Gastroesophageal sphincter (tissue), 4 donors: ENCODE data around the gene RASL11A. TPM values are rescaled to one million over a fixed set of nuclear protein-coding genes. Genes with fewer than 3 reads are reported as not detected.
A peak's percentile ranks its signal among the peaks of the same experiment; 100 is the strongest.

Experiments
- ATAC-seq: fragments of 150-250 bp; one replicate; pipeline ENCODE4 v1.9.1; 2016; ENCODE audit warnings: mild to moderate bottlenecking, moderate library complexity
- H3K27ac ChIP-seq, 4 donors: fragments of 200-600 bp; sonication (generic) in 3 of 4; 1 replicate in 3 of 4; 2 replicates in 1 of 4; pipeline ENCODE4 v1.5.1; 2016 to 2019
- H3K27me3 ChIP-seq: fragments of 200-600 bp; sonication (generic); one replicate; pipeline ENCODE4 v1.5.1; 2019
- H3K36me3 ChIP-seq, 2 donors: fragments of 200-600 bp; sonication (generic); one replicate each; pipeline ENCODE4 v1.5.1; 2019; ENCODE audit warnings: control low read depth in 1 of 2
- H3K4me1 ChIP-seq, 3 donors: fragments of 200-600 bp; sonication (generic); 1 replicate in 2 of 3; 2 replicates in 1 of 3; pipeline ENCODE4 v1.5.1; 2016 to 2019; ENCODE audit warnings: control low read depth in 2 of 3
- H3K4me3 ChIP-seq, 2 donors: fragments of 200-600 bp; sonication (generic); one replicate each; pipeline ENCODE4 v1.5.1; 2019; ENCODE audit warnings: mild to moderate bottlenecking in 1 of 2, moderate library complexity in 1 of 2
- H3K9me3 ChIP-seq, 3 donors: fragments of 200-600 bp; sonication (generic); one replicate each; pipeline ENCODE4 v1.5.1; 2017 to 2019; ENCODE audit warnings: control low read depth in 2 of 3
- EP300 ChIP-seq: sonication (generic); formaldehyde crosslinking; IDR thresholded peaks from one replicate; pipeline ENCODE4 v1.6.1; 2017; ENCODE audit warnings: antibody characterized with exemption, mild to moderate bottlenecking
- POLR2A ChIP-seq, 2 donors: fragments of 450-650 bp; IDR thresholded peaks; one replicate each; pipeline ENCODE4 v1.6.1; 2017; ENCODE audit warnings: antibody characterized with exemption in 2 of 2, mild to moderate bottlenecking in 2 of 2, moderate library complexity in 1 of 2
- POLR2AphosphoS5 ChIP-seq: sonication (generic); formaldehyde crosslinking; IDR thresholded peaks from one replicate; pipeline ENCODE4 v1.6.1; 2017; ENCODE audit warnings: antibody characterized with exemption
- WGBS, 2 donors: methylation state at CpG; one replicate each; pipeline ENCODE4 v1.1.5; 2018; ENCODE audit warnings: low coverage in 1 of 2; 5-methylcytosine and 5-hydroxymethylcytosine counted together
- total RNA-seq, 4 donors: library from RNA; depleted of rRNA; stranded (reverse); fragments of >200 nt; gene quantifications; one replicate each; pipeline ENCODE4 v1.1.0, GENCODE V29; 2016
- TF ChIP-seq, protein P1 (sequence below), 4 experiments: fragments of 200-600 bp in 2 of 4; fragments of 450-650 bp in 2 of 4; sonication (generic) in 1 of 4; IDR thresholded peaks; one replicate each; pipeline ENCODE4 v1.5.1; 2017 to 2019; ENCODE audit warnings: antibody characterized with exemption in 4 of 4, mild to moderate bottlenecking in 2 of 4, moderate library complexity in 2 of 4

RASL11A gene
- total RNA-seq, 4 donors from 2014 or later, result 12.8 to 53.6 (median 35.4) TPM

- TF ChIP-seq EP300 (no peak), POLR2A (IDR thresholded peaks at IDR 0.05) (no peak), POLR2AphosphoS5 (no peak)
- TF ChIP-seq, protein P1, sequence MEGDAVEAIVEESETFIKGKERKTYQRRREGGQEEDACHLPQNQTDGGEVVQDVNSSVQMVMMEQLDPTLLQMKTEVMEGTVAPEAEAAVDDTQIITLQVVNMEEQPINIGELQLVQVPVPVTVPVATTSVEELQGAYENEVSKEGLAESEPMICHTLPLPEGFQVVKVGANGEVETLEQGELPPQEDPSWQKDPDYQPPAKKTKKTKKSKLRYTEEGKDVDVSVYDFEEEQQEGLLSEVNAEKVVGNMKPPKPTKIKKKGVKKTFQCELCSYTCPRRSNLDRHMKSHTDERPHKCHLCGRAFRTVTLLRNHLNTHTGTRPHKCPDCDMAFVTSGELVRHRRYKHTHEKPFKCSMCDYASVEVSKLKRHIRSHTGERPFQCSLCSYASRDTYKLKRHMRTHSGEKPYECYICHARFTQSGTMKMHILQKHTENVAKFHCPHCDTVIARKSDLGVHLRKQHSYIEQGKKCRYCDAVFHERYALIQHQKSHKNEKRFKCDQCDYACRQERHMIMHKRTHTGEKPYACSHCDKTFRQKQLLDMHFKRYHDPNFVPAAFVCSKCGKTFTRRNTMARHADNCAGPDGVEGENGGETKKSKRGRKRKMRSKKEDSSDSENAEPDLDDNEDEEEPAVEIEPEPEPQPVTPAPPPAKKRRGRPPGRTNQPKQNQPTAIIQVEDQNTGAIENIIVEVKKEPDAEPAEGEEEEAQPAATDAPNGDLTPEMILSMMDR (IDR thresholded peaks at IDR 0.05), result no peak
- no peaks in the 10 kb centered on the region for H3K36me3 ChIP-seq
- no peak overlapping the region for H3K27ac ChIP-seq
- H3K4me1 ChIP-seq, result no peaks in the 10 kb centered on the region
- H3K27me3 ChIP-seq, result no peaks in the 10 kb centered on the region
- ATAC-seq, result no peak
- peaks cover 0 to 4% (median 0%) of the 10 kb centered on the region in 3 donors for H3K9me3 ChIP-seq
- 80 to 87% methylated on average over 5 of the region's 5 CpGs for WGBS, 2 donors
- H3K4me3 ChIP-seq, result no peak overlapping the region
These were observed 36.7 kb upstream of the RASL11A start for GRCh38 chr13:27233964-27234363.

- Histone ChIP-seq H3K9me3 (peaks cover 0 to 4% (median 0%) of the 10 kb centered on the region in 3 donors), H3K4me3 (no peak overlapping the region), H3K27ac (no peak overlapping the region), H3K4me1 (no peaks in the 10 kb centered on the region), H3K27me3 (no peaks in the 10 kb centered on the region), H3K36me3 (no peaks in the 10 kb centered on the region)
- no peak for ATAC-seq
- 36 to 43% methylated on average over 2 of the region's 2 CpGs for whole genome bisulfite sequencing, 2 donors
- TF ChIP-seq POLR2A (IDR thresholded peaks at IDR 0.05), result no peak
- TF ChIP-seq, protein P1 (IDR thresholded peaks at IDR 0.05), result no peak
- TF ChIP-seq POLR2AphosphoS5, result no peak
- TF ChIP-seq EP300, result no peak
These were observed 34.2 kb upstream of the RASL11A start for GRCh38 chr13:27236478-27236877.

DNA sequence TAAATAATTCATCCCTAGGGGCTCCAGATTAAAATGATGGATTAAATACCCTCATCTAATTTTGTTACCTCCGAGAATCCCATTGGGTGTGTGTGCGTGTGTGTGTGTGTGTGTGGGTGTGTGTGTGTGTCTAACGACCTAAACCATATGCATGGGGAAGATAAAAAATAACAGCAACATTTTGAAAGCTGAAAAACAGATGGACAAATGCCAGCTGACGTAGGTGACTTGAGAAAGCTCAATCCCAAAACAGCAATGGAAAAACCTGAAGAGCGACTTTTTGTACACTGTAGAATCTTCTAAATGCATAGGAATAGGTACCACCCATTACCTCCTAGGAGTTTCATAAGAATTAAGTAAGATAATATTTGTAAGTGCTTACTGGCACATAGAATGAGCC is 27.9 kb upstream of the RASL11A start:
- Histone ChIP-seq H3K4me3 (no peak overlapping the region), H3K27ac (no peak overlapping the region), H3K9me3 (no peaks in the 10 kb centered on the region), H3K4me1 (no peaks in the 10 kb centered on the region), H3K27me3 (no peaks in the 10 kb centered on the region), H3K36me3 (no peaks in the 10 kb centered on the region)
- 88 to 92% methylated on average over 4 to 5 of the region's 5 CpGs for WGBS, 2 donors
- no peak for TF ChIP-seq EP300
- no peak for TF ChIP-seq POLR2AphosphoS5
- TF ChIP-seq, protein P1 (IDR thresholded peaks at IDR 0.05), result no peak
- no peak for TF ChIP-seq POLR2A (IDR thresholded peaks at IDR 0.05)
- ATAC-seq, result no peak

DNA sequence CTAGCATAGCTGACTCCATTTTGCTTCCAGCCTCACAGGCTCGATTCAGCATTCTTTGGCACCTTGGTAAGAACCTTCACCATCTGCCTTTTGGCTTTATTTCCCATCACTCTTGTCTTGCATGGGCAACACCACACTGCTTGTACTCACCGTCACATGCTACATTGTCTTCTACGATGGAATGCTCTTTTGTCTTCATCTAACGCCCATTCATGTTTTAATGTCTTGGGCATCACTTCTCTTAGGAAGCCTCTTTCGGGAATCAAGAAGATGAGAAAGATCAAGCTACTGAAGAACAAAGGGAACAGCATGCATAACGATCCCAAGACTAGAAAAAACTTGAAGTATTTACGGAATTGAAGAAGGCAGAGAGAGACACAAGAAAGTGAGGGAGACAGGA is 25.0 kb upstream of the RASL11A start:
- Histone ChIP-seq H3K27me3 (no peaks in the 10 kb centered on the region), H3K4me1 (peaks cover 0 to 10% (median 3%) of the 10 kb centered on the region in 3 donors), H3K27ac (no peak overlapping the region), H3K4me3 (no peak overlapping the region), H3K9me3 (no peaks in the 10 kb centered on the region), H3K36me3 (peaks cover 0 to 4% of the 10 kb centered on the region in 2 donors)
- ATAC-seq, result no peak
- TF ChIP-seq POLR2AphosphoS5, result no peak
- TF ChIP-seq POLR2A (IDR thresholded peaks at IDR 0.05), result no peak
- TF ChIP-seq, protein P1 (IDR thresholded peaks at IDR 0.05), result no peak
- no peak for TF ChIP-seq EP300
- WGBS, 2 donors, result 67 to 79% methylated on average over 2 to 6 of the region's 7 CpGs

GRCh38 chr13:27250833-27251165 is 19.8 kb upstream of the RASL11A start:
- H3K4me3 ChIP-seq, result peak overlapping the region; percentile 69 to 80
- H3K27ac ChIP-seq, result peak overlapping the region; percentile 83 to 95 (median 88)
- H3K36me3 ChIP-seq, result peaks cover 0 to 21% of the 10 kb centered on the region in 2 donors
- no peak for TF ChIP-seq POLR2AphosphoS5
- no peak for TF ChIP-seq EP300
- TF ChIP-seq POLR2A (IDR thresholded peaks at IDR 0.05), result no peak
- TF ChIP-seq, protein P1 (IDR thresholded peaks at IDR 0.05), result no peak
- no peaks in the 10 kb centered on the region for H3K27me3 ChIP-seq
- no peak for ATAC-seq
- WGBS, 2 donors, result 1% methylated on average over 9 of the region's 9 CpGs
- H3K4me1 ChIP-seq, result peaks cover 8 to 47% (median 15%) of the 10 kb centered on the region in 3 donors
- H3K9me3 ChIP-seq, result no peaks in the 10 kb centered on the region
